HG03097 (cell line): ENCODE data around the gene ZNFX1.

Experiments used
- ATAC-seq: cut with Tn5 transposase; IDR thresholded peaks from one replicate; pipeline ENCODE4 v1.9.1; 2021; ENCODE audit not compliant: unreplicated experiment, low FRiP score

Gene ZNFX1

GRCh38 chr20:49293122-49293521, 15.3 kb upstream of the ZNFX1 start:
- no peak for ATAC-seq

GRCh38 chr20:49292010-49292409, 14.2 kb upstream of the ZNFX1 start:
- ATAC-seq = no peak

GRCh38 chr20:49291200-49291599, 13.3 kb upstream of the ZNFX1 start:
- no peak for ATAC-seq

GRCh38 chr20:49290608-49291191, 12.8 kb upstream of the ZNFX1 start:
- ATAC-seq = no peak

- no peak for ATAC-seq
Observed at GRCh38 chr20:49288784-49289696, 11.2 kb upstream of the ZNFX1 start.

GRCh38 chr20:49288250-49288751, 10.4 kb upstream of the ZNFX1 start:
- no peak for ATAC-seq

GRCh38 chr20:49287555-49288249, 9.8 kb upstream of the ZNFX1 start:
- ATAC-seq = no peak

- ATAC-seq = no peak
Observed at GRCh38 chr20:49286689-49287551, 9.1 kb upstream of the ZNFX1 start.

- no peak for ATAC-seq
Observed at GRCh38 chr20:49285813-49286494, 8.1 kb upstream of the ZNFX1 start.

- no peak for ATAC-seq
Observed at GRCh38 chr20:49285233-49285668, 7.4 kb upstream of the ZNFX1 start.

GRCh38 chr20:49284818-49285217, 7.0 kb upstream of the ZNFX1 start:
- no peak for ATAC-seq

GRCh38 chr20:49283703-49284625, 6.1 kb upstream of the ZNFX1 start:
- no peak for ATAC-seq

- no peak for ATAC-seq
Observed at GRCh38 chr20:49283176-49283702, 5.4 kb upstream of the ZNFX1 start.

- no peak for ATAC-seq
Observed at GRCh38 chr20:49282584-49283171, 4.8 kb upstream of the ZNFX1 start.

- no peak for ATAC-seq
Observed at GRCh38 chr20:49281913-49282467, 4.1 kb upstream of the ZNFX1 start.

GRCh38 chr20:49281059-49281912, 3.4 kb upstream of the ZNFX1 start:
- no peak for ATAC-seq
